ENCODE results near the gene MAP1S. TPM values are rescaled to one million over a fixed set of nuclear protein-coding genes. Genes with fewer than 3 reads are reported as not detected.

Gene MAP1S
- total and polyA plus RNA-seq, 8 donors, result 13.9 to 35.6 (median 22.3) TPM

- no peak for TF ChIP-seq CTCF (IDR thresholded peaks at IDR 0.05)
- no peak for ATAC-seq
- no peak for DNase-seq
- H3K4me1 ChIP-seq, result peaks cover 0 to 3% (median 0%) of the 10 kb centered on the region in 3 donors
- no peak overlapping the region for H3K4me3 ChIP-seq
- H3K27me3 ChIP-seq, result no peaks in the 10 kb centered on the region
- no peaks in the 10 kb centered on the region for H3K9me3 ChIP-seq
- intact Hi-C loops (cut with DNase I), result no loop called here
- H3K36me3 ChIP-seq, result no peaks in the 10 kb centered on the region
- no peak for FAIRE-seq
- WGBS, 2 donors, result 5 to 11% methylated on average over 1 of the region's 1 CpG
- no peak overlapping the region for H3K27ac ChIP-seq
Observed at GRCh38 chr19:17767559-17767958, 48.3 kb downstream of the MAP1S start.

GRCh38 chr19:17770613-17771012 is 51.3 kb downstream of the MAP1S start:
- Histone ChIP-seq H3K27ac (no peak overlapping the region), H3K4me1 (peaks cover 0 to 3% (median 0%) of the 10 kb centered on the region in 3 donors), H3K36me3 (no peaks in the 10 kb centered on the region), H3K27me3 (no peaks in the 10 kb centered on the region), H3K4me3 (no peak overlapping the region), H3K9me3 (no peaks in the 10 kb centered on the region)
- FAIRE-seq (no peak), DNase-seq (no peak), ATAC-seq (no peak)
- intact Hi-C loops (cut with DNase I), result loop anchor here in 1 of 3 donors (5.0 kb wide), 1 partner anchor 73 kb away; no protein-coding TSS in a partner anchor
- WGBS, 2 donors, result 65 to 67% methylated on average over 13 of the region's 13 CpGs
- TF ChIP-seq CTCF (IDR thresholded peaks at IDR 0.05), result no peak

- intact Hi-C loops (cut with DNase I), result loop anchor here in 1 of 3 donors (5.0 kb wide), 1 partner anchor 75 kb away; no protein-coding TSS in a partner anchor
- H3K4me1 ChIP-seq, result no peaks in the 10 kb centered on the region
- no peak for FAIRE-seq
- no peak overlapping the region for H3K27ac ChIP-seq
- TF ChIP-seq CTCF (IDR thresholded peaks at IDR 0.05), result no peak
- no peak for DNase-seq
- no peaks in the 10 kb centered on the region for H3K36me3 ChIP-seq
- H3K4me3 ChIP-seq, result no peak overlapping the region
- WGBS, 2 donors, result 89 to 91% methylated on average over 4 of the region's 4 CpGs
- no peaks in the 10 kb centered on the region for H3K9me3 ChIP-seq
- ATAC-seq, result no peak
- no peaks in the 10 kb centered on the region for H3K27me3 ChIP-seq
Observed at GRCh38 chr19:17772172-17772571, 52.9 kb downstream of the MAP1S start.

- DNase-seq (no peak), ATAC-seq (peak in 1 of 4 donors; percentile 31), FAIRE-seq (no peak)
- Histone ChIP-seq H3K27me3 (peaks cover 0 to 5% (median 0%) of the 10 kb centered on the region in 4 donors), H3K36me3 (no peaks in the 10 kb centered on the region), H3K4me3 (no peak overlapping the region), H3K9me3 (no peaks in the 10 kb centered on the region), H3K4me1 (no peaks in the 10 kb centered on the region), H3K27ac (no peak overlapping the region)
- TF ChIP-seq CTCF (IDR thresholded peaks at IDR 0.05), result peak in 1 of 4 donors; percentile 18
- WGBS, 2 donors, result 52 to 57% methylated on average over 16 of the region's 16 CpGs
- intact Hi-C loops (cut with DNase I), result no loop called here
Observed at GRCh38 chr19:17775245-17775927, 56.1 kb downstream of the MAP1S start.
